B cell (primary cell): ENCODE results near the gene SETBP1. TPM values are rescaled to one million over a fixed set of nuclear protein-coding genes. Genes with fewer than 3 reads are reported as not detected.

Source experiments
- ATAC-seq: fragments of 200-7000 bp; cut with Tn5 transposase; one replicate; pipeline ENCODE4 v1.10.0; 2021; ENCODE audit warnings: low read depth, mild to moderate bottlenecking, moderate number of reproducible peaks, moderate library complexity
- CTCF ChIA-PET: fragments of 350-600 bp; sonication (Branson Sonifier 250); formaldehyde crosslinking; loops from one replicate; lab custom pipeline; 2021; ENCODE audit warnings: antibody characterized with exemption, inconsistent platforms; lab: Charles Lee
- POLR2A ChIA-PET: fragments of 350-600 bp; sonication (Branson Sonifier 250); formaldehyde crosslinking; loops from one replicate; lab custom pipeline; 2021; ENCODE audit warnings: antibody characterized with exemption; lab: Charles Lee
- DNase-seq: peaks from one replicate; pipeline ENCODE4 v3.0.0; 2013
- H2AFZ ChIP-seq: 2 replicates; pipeline ENCODE4 v1.6.1; 2012; ENCODE audit warnings: mild to moderate bottlenecking, low read depth, low read length; ENCODE audit not compliant: insufficient read depth, poor library complexity, severe bottlenecking
- H3K27ac ChIP-seq, 2 donors: 1 replicate in 1 of 2; 2 replicates in 1 of 2; pipeline ENCODE4 v1.5.1; 2012 to 2013; ENCODE audit warnings: low read length in 2 of 2, mild to moderate bottlenecking in 2 of 2, moderate library complexity in 1 of 2
- H3K27me3 ChIP-seq, 4 experiments: fragments of 200-600 bp in 1 of 4; sonication (generic) in 1 of 4; replicated peaks in 1 of 4; 1 replicate in 2 of 4; 2 replicates in 2 of 4; pipeline versions ENCODE4 v1.6.1 to v1.7.0; 2013 to 2016; ENCODE audit warnings: low read length in 3 of 4, mild to moderate bottlenecking in 2 of 4, mixed read lengths in 1 of 4, moderate library complexity in 1 of 4; ENCODE audit not compliant: insufficient read depth in 4 of 4, control insufficient read depth in 3 of 4; ENCODE audit errors: control extremely low read depth in 1 of 4
- H3K36me3 ChIP-seq, 2 experiments: replicated peaks in 1 of 2; 1 replicate in 1 of 2; 2 replicates in 1 of 2; pipeline versions ENCODE4 v1.6.1 to v1.7.1; 2013; ENCODE audit warnings: low read length in 1 of 2; ENCODE audit not compliant: insufficient read depth in 2 of 2, control insufficient read depth in 1 of 2; ENCODE audit errors: control extremely low read depth in 1 of 2, extremely low read depth in 1 of 2
- H3K4me1 ChIP-seq, 2 donors: fragments of 200-600 bp in 1 of 2; sonication (generic) in 1 of 2; 1 replicate in 1 of 2; 2 replicates in 1 of 2; pipeline versions ENCODE4 v1.5.1 to v1.6.1; 2013 to 2017; ENCODE audit warnings: low read length in 2 of 2; ENCODE audit not compliant: control insufficient read depth in 2 of 2, insufficient read depth in 2 of 2
- H3K4me2 ChIP-seq: replicated peaks from 2 replicates; pipeline ENCODE3; 2012; ENCODE audit warnings: mild to moderate bottlenecking, low read depth, low read length; ENCODE audit not compliant: poor library complexity, severe bottlenecking
- H3K4me3 ChIP-seq, 5 experiments: fragments of 200-600 bp in 1 of 5; sonication (generic) in 1 of 5; 1 replicate in 3 of 5; 2 replicates in 2 of 5; pipeline versions ENCODE4 v1.5.1 to v1.7.0; 2011 to 2016; ENCODE audit warnings: low read length in 4 of 5, mild to moderate bottlenecking in 4 of 5, low read depth in 2 of 5, control low read depth in 1 of 5, moderate library complexity in 1 of 5; ENCODE audit not compliant: insufficient read depth in 1 of 5; ENCODE audit errors: control extremely low read depth in 1 of 5, extremely low read depth in 1 of 5
- H3K79me2 ChIP-seq: fragments of 200-600 bp; sonication (generic); one replicate; pipeline ENCODE4 v1.6.0; 2016; ENCODE audit warnings: low read length; ENCODE audit not compliant: control insufficient read depth, insufficient read depth
- H3K9ac ChIP-seq: fragments of 200-600 bp; sonication (generic); 2 replicates; pipeline ENCODE4 v1.6.1; 2017; ENCODE audit warnings: mild to moderate bottlenecking, low read length, moderate library complexity
- H3K9me3 ChIP-seq, 3 donors: one replicate each; pipeline versions ENCODE4 v1.6.1 to v1.7.1; 2013; ENCODE audit warnings: low read length in 2 of 3; ENCODE audit not compliant: control insufficient read depth in 2 of 3, insufficient read depth in 1 of 3; ENCODE audit errors: control extremely low read depth in 1 of 3
- H4K20me1 ChIP-seq: 2 replicates; pipeline ENCODE4 v1.6.0; 2012; ENCODE audit warnings: mild to moderate bottlenecking, low read length; ENCODE audit not compliant: insufficient read depth, control insufficient read depth, poor library complexity, severe bottlenecking
- H3K27ac Mint-ChIP-seq: one replicate; pipeline ENCODE4 v1.8.0; 2021; ENCODE audit warnings: mixed read lengths
- H3K27me3 Mint-ChIP-seq: one replicate; pipeline ENCODE4 v1.8.0; 2021; ENCODE audit warnings: mixed read lengths
- H3K4me1 Mint-ChIP-seq: one replicate; pipeline ENCODE4 v1.8.0; 2021; ENCODE audit warnings: mixed read lengths
- H3K4me3 Mint-ChIP-seq: one replicate; pipeline ENCODE4 v1.8.0; 2021; ENCODE audit warnings: mixed read lengths
- H3K9me3 Mint-ChIP-seq: one replicate; pipeline ENCODE4 v1.8.0; 2022; ENCODE audit warnings: mixed read lengths; ENCODE audit not compliant: insufficient read depth
- CTCF ChIP-seq: fragments of 200-600 bp; IDR thresholded peaks from one replicate; pipeline ENCODE4 v1.8.0; 2022; ENCODE audit warnings: antibody characterized with exemption, mild to moderate bottlenecking
- EZH2 ChIP-seq: IDR thresholded peaks from 2 replicates; pipeline ENCODE4 v1.6.1; 2012; ENCODE audit warnings: borderline replicate concordance, low read depth, mild to moderate bottlenecking, moderate library complexity, low read length; ENCODE audit not compliant: insufficient read depth, poor library complexity, severe bottlenecking
- WGBS: methylation state at CpG from one replicate; pipeline ENCODE4 v1.1.5; 2013; ENCODE audit warnings: missing lambda C conversion rate; ENCODE audit not compliant: insufficient coverage; 5-methylcytosine and 5-hydroxymethylcytosine counted together
- intact Hi-C: fragments of 100-400 bp; cut with micrococcal nuclease; formaldehyde crosslinking; loops from one replicate; pipeline ENCODE4 v1.10.0; 2022
- polyA plus RNA-seq: library from polyadenylated mRNA; depleted of rRNA; stranded (reverse); fragments of >200 nt; gene quantifications from 2 replicates; pipeline ENCODE4 v1.2.3, GENCODE V29; 2012
- total RNA-seq, 2 donors: library from RNA; stranded (reverse); fragments of 120-200 nt in 1 of 2; gene quantifications; 1 replicate in 1 of 2; 2 replicates in 1 of 2; pipeline versions ENCODE4 v1.2.3 to v1.2.4, GENCODE V29; 2013 to 2022

SETBP1 gene
- total and polyA plus RNA-seq, 2 donors (not counting 1 experiment from before 2014, with no cell fraction given), result 15.1 to 129 TPM

- no peaks in the 10 kb centered on the region for H3K4me1 Mint-ChIP-seq
- no peak overlapping the region for H3K4me3 Mint-ChIP-seq
- H2AFZ ChIP-seq, result no peak overlapping the region
- H3K4me2 ChIP-seq, result no peak overlapping the region
- no peaks in the 10 kb centered on the region for H3K9me3 ChIP-seq
- no peak overlapping the region for H3K9ac ChIP-seq
- H3K27ac ChIP-seq, result no peak overlapping the region
- ChIA-PET POLR2A (no interaction called here), CTCF (no interaction called here)
- 100% methylated on average over 1 of the region's 3 CpGs for WGBS
- ATAC-seq, result no peak
- no peak for DNase-seq
- H3K36me3 ChIP-seq, result no peaks in the 10 kb centered on the region
- TF ChIP-seq EZH2 (no peak), CTCF (no peak)
- no peaks in the 10 kb centered on the region for H3K4me1 ChIP-seq
- H4K20me1 ChIP-seq, result no peaks in the 10 kb centered on the region
- no peaks in the 10 kb centered on the region for H3K79me2 ChIP-seq
- H3K9me3 Mint-ChIP-seq, result no peaks in the 10 kb centered on the region
- H3K27ac Mint-ChIP-seq, result no peak overlapping the region
- intact Hi-C loops, result no loop called here
- no peaks in the 10 kb centered on the region for H3K27me3 Mint-ChIP-seq
- no peak overlapping the region for H3K4me3 ChIP-seq
- H3K27me3 ChIP-seq, result no peaks in the 10 kb centered on the region
Observed at GRCh38 chr18:44654573-44654972, 26.1 kb upstream of the SETBP1 start.

GRCh38 chr18:44655435-44655834 lies 25.3 kb upstream of the SETBP1 start:
- Histone ChIP-seq H3K4me1 (no peaks in the 10 kb centered on the region), H3K9me3 (no peaks in the 10 kb centered on the region), H3K4me2 (no peak overlapping the region), H2AFZ (no peak overlapping the region), H3K27me3 (no peaks in the 10 kb centered on the region), H3K36me3 (no peaks in the 10 kb centered on the region), H3K27ac (no peak overlapping the region), H3K79me2 (no peaks in the 10 kb centered on the region), H3K9ac (no peak overlapping the region), H4K20me1 (no peaks in the 10 kb centered on the region), H3K4me3 (no peak overlapping the region)
- Mint-ChIP-seq H3K4me3 (no peak overlapping the region), H3K9me3 (no peaks in the 10 kb centered on the region), H3K27ac (no peak overlapping the region), H3K4me1 (no peaks in the 10 kb centered on the region), H3K27me3 (no peaks in the 10 kb centered on the region)
- intact Hi-C loops, result no loop called here
- ATAC-seq (no peak), DNase-seq (no peak)
- TF ChIP-seq CTCF, result no peak
- no peak for TF ChIP-seq EZH2
- CTCF ChIA-PET, result no interaction called here
- POLR2A ChIA-PET, result no interaction called here
- WGBS, result no CpG with 5 or more reads among the region's 2 CpGs
